IMR-90 (cell line): Measurements from ENCODE around the gene FAHD1. TPM values are rescaled to one million over a fixed set of nuclear protein-coding genes. Genes with fewer than 3 reads are reported as not detected.

Experiments
- ATAC-seq: fragments of 200-7000 bp; cut with Tn5 transposase; 2 replicates; pipeline ENCODE4 v1.9.1; 2020; ENCODE audit warnings: low read depth, mild to moderate bottlenecking, moderate library complexity
- BruUV-seq: library from RNA; stranded (reverse); fragments of 400-500 nt; replicated peaks from 2 replicates; lab custom pipeline; 2021; lab: Mats Ljungman, UMichigan
- CTCF ChIA-PET: fragments of 300-600 bp; formaldehyde crosslinking; extraction: SDS; loops from one replicate; lab custom pipeline; 2021; ENCODE audit warnings: antibody characterized with exemption; lab: Yijun Ruan, JAX
- POLR2A ChIA-PET: fragments of 300-600 bp; sonication (Branson Sonifier 250); formaldehyde crosslinking; loops from one replicate; lab custom pipeline; 2022; ENCODE audit warnings: antibody characterized with exemption; ENCODE audit not compliant: unreplicated experiment; lab: Charles Lee
- DNase-seq: peaks from one replicate; pipeline ENCODE4 v3.0.0; 2013
- H2AFZ ChIP-seq: replicated peaks from 2 replicates; pipeline ENCODE3; 2013; ENCODE audit warnings: low read length, mild to moderate bottlenecking; ENCODE audit not compliant: poor library complexity
- H2AK5ac ChIP-seq: 2 replicates; pipeline ENCODE4 v1.6.1; 2013; ENCODE audit warnings: low read depth, low read length, inconsistent platforms
- H2AK9ac ChIP-seq: replicated peaks from 2 replicates; pipeline ENCODE3; 2013; ENCODE audit warnings: mild to moderate bottlenecking, low read depth, low read length, moderate library complexity; ENCODE audit not compliant: poor library complexity
- H2BK120ac ChIP-seq: 2 replicates; pipeline ENCODE4 v1.6.1; 2013; ENCODE audit warnings: low read depth, low read length, inconsistent platforms
- H2BK15ac ChIP-seq: 3 replicates; pipeline ENCODE4 v1.6.1; 2013; ENCODE audit warnings: low read depth, low read length, inconsistent platforms
- H2BK20ac ChIP-seq: 2 replicates; pipeline ENCODE4 v1.6.1; 2013; ENCODE audit warnings: low read depth, mild to moderate bottlenecking, inconsistent platforms, low read length, moderate library complexity
- H2BK5ac ChIP-seq: 2 replicates; pipeline ENCODE4 v1.6.1; 2013; ENCODE audit warnings: mild to moderate bottlenecking, low read depth, low read length, inconsistent platforms; ENCODE audit not compliant: poor library complexity, severe bottlenecking
- H3K14ac ChIP-seq: replicated peaks from 2 replicates; pipeline ENCODE4 v1.6.1; 2013; ENCODE audit warnings: low read depth, low read length, inconsistent platforms
- H3K18ac ChIP-seq: 2 replicates; pipeline ENCODE4 v1.6.1; 2013; ENCODE audit warnings: low read depth, low read length, control low read depth
- H3K23ac ChIP-seq: 2 replicates; pipeline ENCODE4 v1.6.1; 2013; ENCODE audit warnings: low read depth, low read length, inconsistent platforms
- H3K27ac ChIP-seq: 2 replicates; pipeline ENCODE4 v1.5.1; 2013; ENCODE audit warnings: mild to moderate bottlenecking, control low read depth, low read length; ENCODE audit not compliant: insufficient read depth
- H3K27me3 ChIP-seq: 2 replicates; pipeline ENCODE4 v1.6.1; 2013; ENCODE audit warnings: low read length; ENCODE audit not compliant: control insufficient read depth, insufficient read depth
- H3K36me3 ChIP-seq: 2 replicates; pipeline ENCODE4 v1.6.1; 2013; ENCODE audit warnings: low read length, mixed read lengths; ENCODE audit not compliant: control insufficient read depth, insufficient read depth
- H3K4ac ChIP-seq: 2 replicates; pipeline ENCODE4 v1.6.1; 2013; ENCODE audit warnings: low read depth, low read length, inconsistent platforms
- H3K4me1 ChIP-seq: 2 replicates; pipeline ENCODE4 v1.6.1; 2013; ENCODE audit warnings: low read length, mixed read lengths; ENCODE audit not compliant: control insufficient read depth, insufficient read depth
- H3K4me2 ChIP-seq: 2 replicates; pipeline ENCODE4 v1.6.1; 2013; ENCODE audit warnings: low read depth, mild to moderate bottlenecking, control low read depth, low read length, moderate library complexity
- H3K4me3 ChIP-seq: 2 replicates; pipeline ENCODE4 v1.5.1; 2013; ENCODE audit warnings: low read depth, mild to moderate bottlenecking, control low read depth, low read length, moderate library complexity; ENCODE audit not compliant: insufficient read depth
- H3K56ac ChIP-seq: 2 replicates; pipeline ENCODE4 v1.6.1; 2013; ENCODE audit warnings: low read length, inconsistent platforms; ENCODE audit not compliant: insufficient read depth; ENCODE audit errors: extremely low read depth
- H3K79me1 ChIP-seq, 2 experiments: 2 replicates each; pipeline ENCODE4 v1.6.1; 2013; ENCODE audit warnings: low read length in 2 of 2, inconsistent platforms in 1 of 2, low read depth in 1 of 2
- H3K9ac ChIP-seq: 2 replicates; pipeline ENCODE4 v1.6.1; 2013; ENCODE audit warnings: low read depth, low read length, control low read depth
- H3K9me1 ChIP-seq: 2 replicates; pipeline ENCODE4 v1.6.1; 2013; ENCODE audit warnings: low read length, inconsistent platforms; ENCODE audit not compliant: insufficient read depth
- H3K9me3 ChIP-seq: 2 replicates; pipeline ENCODE4 v1.6.1; 2013; ENCODE audit warnings: low read length; ENCODE audit not compliant: control insufficient read depth, insufficient read depth
- H4K20me1 ChIP-seq: 2 replicates; pipeline ENCODE4 v1.6.1; 2013; ENCODE audit warnings: low read length, inconsistent platforms; ENCODE audit not compliant: insufficient read depth
- H4K5ac ChIP-seq: 2 replicates; pipeline ENCODE4 v1.6.1; 2013; ENCODE audit warnings: mild to moderate bottlenecking, low read depth, low read length, control low read depth
- H4K8ac ChIP-seq, 2 experiments: 2 replicates each; pipeline ENCODE4 v1.6.1; 2013; ENCODE audit warnings: low read depth in 2 of 2, low read length in 2 of 2, control low read depth in 1 of 2, inconsistent platforms in 1 of 2
- H4K91ac ChIP-seq: 2 replicates; pipeline ENCODE4 v1.6.1; 2013; ENCODE audit warnings: low read depth, low read length, inconsistent platforms; ENCODE audit not compliant: insufficient read depth
- BHLHE40 ChIP-seq: fragments of 150-350 bp; IDR thresholded peaks from 2 replicates; pipeline ENCODE4 v1.6.1; 2016; ENCODE audit warnings: mild to moderate bottlenecking, low read depth, low read length
- CTCF ChIP-seq: conservative IDR thresholded peaks from 2 replicates; pipeline ENCODE4 v1.5.1; 2012; ENCODE audit warnings: mild to moderate bottlenecking, low read depth, low read length, improper control_type of control experiment
- ELK1 ChIP-seq: fragments of 150-350 bp; IDR thresholded peaks from 2 replicates; pipeline ENCODE4 v1.6.1; 2016; ENCODE audit warnings: low read depth, mild to moderate bottlenecking, low read length, moderate library complexity, borderline replicate concordance
- MXI1 ChIP-seq: IDR thresholded peaks from 2 replicates; pipeline ENCODE4 v1.6.1; 2012; ENCODE audit warnings: low read depth, mild to moderate bottlenecking, low read length, moderate library complexity, borderline replicate concordance
- POLR2A ChIP-seq: IDR thresholded peaks from 2 replicates; pipeline ENCODE4 v1.6.1; 2012; ENCODE audit warnings: mild to moderate bottlenecking, low read depth, low read length
- RFX5 ChIP-seq: IDR thresholded peaks from 2 replicates; pipeline ENCODE4 v1.8.0; 2012; ENCODE audit warnings: low read depth, mild to moderate bottlenecking, low read length, moderate library complexity
- USF2 ChIP-seq: fragments of 150-350 bp; IDR thresholded peaks from 2 replicates; pipeline ENCODE4 v1.6.1; 2017; ENCODE audit warnings: mild to moderate bottlenecking, antibody characterized with exemption, low read length, low read depth
- WGBS, 2 experiments: methylation state at CpG; one replicate each; pipeline versions ENCODE4 v1.1.5 to v1.1.7; 2013; ENCODE audit warnings: missing lambda C conversion rate in 2 of 2; ENCODE audit not compliant: insufficient read length in 1 of 2; ENCODE audit errors: extremely low coverage in 2 of 2; 5-methylcytosine and 5-hydroxymethylcytosine counted together
- dilution Hi-C: fragments of 300-500 bp; cut with HindIII; formaldehyde crosslinking; loops from one replicate; pipeline ENCODE4 v1.14.3; 2018; ENCODE audit warnings: low sequenced_read_pairs; ENCODE audit not compliant: unreplicated experiment
- in situ Hi-C: fragments of 300-500 bp; cut with MboI; formaldehyde crosslinking; loops from 3 replicates; pipeline ENCODE4 v1.14.3; 2019; ENCODE audit warnings: low sequenced_read_pairs, inconsistent platforms, mixed read lengths
- intact Hi-C: fragments of 100-400 bp; cut with micrococcal nuclease; formaldehyde crosslinking; loops from 2 replicates; pipeline ENCODE4 v1.10.0; 2022
- polyA plus RNA-seq, 3 experiments: library from polyadenylated mRNA; depleted of rRNA; stranded (reverse); fragments of >200 nt; gene quantifications; 2 replicates each; pipeline ENCODE4 v1.2.3, GENCODE V29; 2012; ENCODE audit warnings: low replicate concordance in 1 of 3
- total RNA-seq: library from RNA; depleted of rRNA; stranded (reverse); fragments of >200 nt; gene quantifications from 2 replicates; pipeline ENCODE4 v1.2.3, GENCODE V29; 2012

Gene FAHD1
- total and polyA plus RNA-seq, 2 of the 4 experiments (the other 2 are of a cell fraction) = 65.3 to 85.9 TPM

- Histone ChIP-seq H3K4me2 (no peak overlapping the region), H3K27ac (no peak overlapping the region), H3K9me3 (no peaks in the 10 kb centered on the region), H3K9me1 (no peaks in the 10 kb centered on the region), H3K56ac (no peak overlapping the region), H2BK120ac (no peak overlapping the region), H3K9ac (no peak overlapping the region), H4K91ac (no peak overlapping the region), H3K4ac (no peak overlapping the region), H2AFZ (no peak overlapping the region), H3K14ac (no peak overlapping the region), H2BK15ac (no peak overlapping the region), H3K23ac (no peak overlapping the region), H2AK9ac (no peak overlapping the region), H4K20me1 (no peaks in the 10 kb centered on the region), H4K5ac (no peak overlapping the region), H4K8ac (no peak overlapping the region), H3K4me3 (no peak overlapping the region), H2BK20ac (no peak overlapping the region), H3K18ac (no peak overlapping the region), H3K36me3 (no peaks in the 10 kb centered on the region), H3K27me3 (peaks cover 56% of the 10 kb centered on the region), H3K4me1 (peaks cover 2% of the 10 kb centered on the region; the same call in 1 of the 2 replicates), H2AK5ac (no peak overlapping the region), H3K79me1 (no peaks in the 10 kb centered on the region), H2BK5ac (no peak overlapping the region)
- TF ChIP-seq POLR2A (no peak), ELK1 (no peak), USF2 (no peak), BHLHE40 (no peak), RFX5 (no peak), CTCF (no peak), MXI1 (no peak)
- ATAC-seq = no peak
- ChIA-PET POLR2A (no interaction called here), CTCF (no interaction called here)
- DNase-seq = no peak
- no CpG with 5 or more reads among the region's 5 CpGs for WGBS, 2 experiments
- intact Hi-C loops (no loop called here), dilution Hi-C loops (no loop called here), in situ Hi-C loops (no loop called here)
- no TSS peak for BruUV-seq
Observed at GRCh38 chr16:1857433-1858097, 30.6 kb downstream of the FAHD1 start.
